SK-N-MC (cell line): ENCODE results near the gene CSNK2B.

Source experiments
- EZH2 ChIP-seq: fragments of 200-600 bp; sonication (generic); IDR thresholded peaks from one replicate; pipeline ENCODE4 v1.6.1; 2017; ENCODE audit warnings: antibody characterized with exemption
- POLR2AphosphoS5 ChIP-seq: IDR thresholded peaks from 2 replicates; pipeline ENCODE4 v1.6.1; 2012; ENCODE audit warnings: mild to moderate bottlenecking, low read depth, low read length, borderline replicate concordance

GRCh38 chr6:31687860-31688693 lies 22.2 kb downstream of the CSNK2B start:
- TF ChIP-seq POLR2AphosphoS5 (no peak), EZH2 (no peak)
